A549 treated with CpdA at 1 μM for 4 hours (cell line): ENCODE results near the gene RELT. TPM values are rescaled to one million over a fixed set of nuclear protein-coding genes. Genes with fewer than 3 reads are reported as not detected.

Experiments
- total RNA-seq: library from RNA; stranded (reverse); fragments of 200-300 nt; extraction: Qiagen RNA extraction; gene quantifications from 5 replicates; pipeline ENCODE4 v1.2.3, GENCODE V29; 2022; ENCODE audit warnings: low read depth

RELT gene, protein sequence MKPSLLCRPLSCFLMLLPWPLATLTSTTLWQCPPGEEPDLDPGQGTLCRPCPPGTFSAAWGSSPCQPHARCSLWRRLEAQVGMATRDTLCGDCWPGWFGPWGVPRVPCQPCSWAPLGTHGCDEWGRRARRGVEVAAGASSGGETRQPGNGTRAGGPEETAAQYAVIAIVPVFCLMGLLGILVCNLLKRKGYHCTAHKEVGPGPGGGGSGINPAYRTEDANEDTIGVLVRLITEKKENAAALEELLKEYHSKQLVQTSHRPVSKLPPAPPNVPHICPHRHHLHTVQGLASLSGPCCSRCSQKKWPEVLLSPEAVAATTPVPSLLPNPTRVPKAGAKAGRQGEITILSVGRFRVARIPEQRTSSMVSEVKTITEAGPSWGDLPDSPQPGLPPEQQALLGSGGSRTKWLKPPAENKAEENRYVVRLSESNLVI
- 7.2 to 10.6 TPM (median 10.3 TPM) in 5 replicates for total RNA-seq

DNA sequence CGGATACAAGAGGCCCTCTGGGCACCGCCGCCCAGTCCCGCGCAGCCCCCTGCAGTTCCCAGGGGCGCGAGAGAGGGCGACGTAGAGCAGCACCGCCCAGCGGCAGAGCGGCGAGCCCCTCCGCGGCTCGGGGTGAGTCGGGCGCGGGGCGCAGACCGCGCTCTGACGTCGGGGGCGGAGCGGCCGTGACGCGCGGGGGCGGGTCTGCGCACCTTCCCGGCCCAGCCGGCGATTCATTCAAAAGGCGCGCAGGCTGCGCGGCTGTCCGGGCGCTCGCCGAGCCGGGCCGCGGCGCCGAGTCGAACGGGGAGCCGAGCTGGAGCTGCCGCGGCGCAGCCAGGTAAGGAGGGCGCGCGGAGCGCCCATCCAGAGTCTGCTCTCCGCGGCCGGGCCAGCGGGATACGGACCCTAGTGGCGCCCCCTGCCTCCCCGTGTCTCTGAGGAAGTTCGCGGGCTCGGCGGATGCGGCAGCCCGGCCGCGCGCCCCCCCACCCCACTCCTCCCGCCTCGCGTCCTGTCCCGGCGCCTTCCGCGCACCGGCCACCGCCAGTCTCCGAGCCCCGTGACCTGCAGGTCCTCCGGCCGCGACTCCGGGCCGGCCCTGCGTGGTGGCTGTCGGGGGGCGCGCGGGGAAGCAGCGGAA lies at the start of gene RELT:
Gene RELT (plus strand): TSS at position 240 of the 643 bp plus-strand sequence. CDS start 12,738 bp downstream, outside the sequence.

Other genes starting within 250 kb of the RELT start
- gene FCHSD2, start 234.1 kb upstream of the RELT start, total RNA-seq: 10.3 to 13.8 TPM (median 11.7 TPM) in 5 replicates
- gene P2RY2, start 158.1 kb upstream of the RELT start, total RNA-seq: 8.1 to 11.0 TPM (median 9.8 TPM) in 5 replicates
- gene P2RY6, start 104.1 kb upstream of the RELT start, total RNA-seq: 7.5 to 17.6 TPM (median 14.1 TPM) in 5 replicates
- gene ARHGEF17, start 68.1 kb upstream of the RELT start, total RNA-seq: 10.9 to 13.7 TPM (median 12.1 TPM) in 5 replicates
- 11.5 to 16.0 TPM (median 14.2 TPM) in 5 replicates for gene FAM168A, start 221.7 kb downstream of the RELT start, total RNA-seq